HK-2 (cell line): ENCODE results near the gene FRMD3.
"Not testable (repeated sequence)": the region's sequence is repeated elsewhere in the genome, so short reads cannot be mapped to it uniquely, and the experiment has no call there.

Source experiments
- DNase-seq: peaks from one replicate; pipeline ENCODE4 v3.0.0-alpha.2; 2018; ENCODE audit not compliant: unreplicated experiment

The FRMD3 gene

GRCh38 chr9:83523684-83524083 is 14.5 kb downstream of the FRMD3 start:
- DNase-seq: no peak

GRCh38 chr9:83521411-83521810 is 16.8 kb downstream of the FRMD3 start:
- no peak for DNase-seq

- DNase-seq: no peak
These were observed 17.2 kb downstream of the FRMD3 start for GRCh38 chr9:83521011-83521410.

GRCh38 chr9:83520292-83520691 is 17.9 kb downstream of the FRMD3 start:
- no peak for DNase-seq

GRCh38 chr9:83517980-83518379 is 20.2 kb downstream of the FRMD3 start:
- not testable (repeated sequence) for DNase-seq

- no peak for DNase-seq
These were observed 23.4 kb downstream of the FRMD3 start for GRCh38 chr9:83514767-83515166.

- no peak for DNase-seq
These were observed 25.6 kb downstream of the FRMD3 start for GRCh38 chr9:83512621-83513020.

GRCh38 chr9:83511051-83511450 is 27.1 kb downstream of the FRMD3 start:
- no peak for DNase-seq

GRCh38 chr9:83509402-83509801 is 28.8 kb downstream of the FRMD3 start:
- no peak for DNase-seq

GRCh38 chr9:83508067-83508466 is 30.1 kb downstream of the FRMD3 start:
- no peak for DNase-seq

GRCh38 chr9:83505282-83505681 is 32.9 kb downstream of the FRMD3 start:
- DNase-seq: no peak

- no peak for DNase-seq
These were observed 34.3 kb downstream of the FRMD3 start for GRCh38 chr9:83503866-83504265.

- DNase-seq: no peak
These were observed 36.6 kb downstream of the FRMD3 start for GRCh38 chr9:83501565-83501964.

GRCh38 chr9:83497441-83497840 is 40.8 kb downstream of the FRMD3 start:
- no peak for DNase-seq

GRCh38 chr9:83491995-83492394 is 46.2 kb downstream of the FRMD3 start:
- DNase-seq: no peak

GRCh38 chr9:83491413-83491812 is 46.8 kb downstream of the FRMD3 start:
- DNase-seq: no peak

GRCh38 chr9:83489961-83490360 is 48.2 kb downstream of the FRMD3 start:
- no peak for DNase-seq

GRCh38 chr9:83484990-83485389 is 53.2 kb downstream of the FRMD3 start:
- DNase-seq: no peak

- no peak for DNase-seq
These were observed 55.0 kb downstream of the FRMD3 start for GRCh38 chr9:83483223-83483622.

- DNase-seq: no peak
These were observed 58.4 kb downstream of the FRMD3 start for GRCh38 chr9:83479765-83480164.

- peak; percentile 32 for DNase-seq
These were observed 60.6 kb downstream of the FRMD3 start for GRCh38 chr9:83477571-83477970.

- no peak for DNase-seq
These were observed 61.1 kb downstream of the FRMD3 start for GRCh38 chr9:83477120-83477519.

- no peak for DNase-seq
These were observed 61.7 kb downstream of the FRMD3 start for GRCh38 chr9:83476513-83476912.

- no peak for DNase-seq
These were observed 62.5 kb downstream of the FRMD3 start for GRCh38 chr9:83475741-83476140.

- DNase-seq: no peak
These were observed 63.6 kb downstream of the FRMD3 start for GRCh38 chr9:83474631-83475030.
